GM19372 (cell line): ENCODE results near the gene ALKBH6.
"Not testable (repeated sequence)": the region's sequence is repeated elsewhere in the genome, so short reads cannot be mapped to it uniquely, and the experiment has no call there.

ENCODE experiments used
- ATAC-seq: cut with Tn5 transposase; IDR thresholded peaks from one replicate; pipeline ENCODE4 v1.9.1; 2021; ENCODE audit warnings: mild to moderate bottlenecking, low read depth, moderate library complexity; ENCODE audit not compliant: unreplicated experiment

ALKBH6 gene

GRCh38 chr19:36014012-36014924 is at the start of gene ALKBH6:
TSS of gene ALKBH6 (minus strand) at chr19:36014213. CDS start at chr19:36013397, 816 bp downstream.
- peak; percentile 96 for ATAC-seq

- no peak for ATAC-seq
Measured at GRCh38 chr19:36061367-36061766, 47.4 kb upstream of the ALKBH6 start.

DNA sequence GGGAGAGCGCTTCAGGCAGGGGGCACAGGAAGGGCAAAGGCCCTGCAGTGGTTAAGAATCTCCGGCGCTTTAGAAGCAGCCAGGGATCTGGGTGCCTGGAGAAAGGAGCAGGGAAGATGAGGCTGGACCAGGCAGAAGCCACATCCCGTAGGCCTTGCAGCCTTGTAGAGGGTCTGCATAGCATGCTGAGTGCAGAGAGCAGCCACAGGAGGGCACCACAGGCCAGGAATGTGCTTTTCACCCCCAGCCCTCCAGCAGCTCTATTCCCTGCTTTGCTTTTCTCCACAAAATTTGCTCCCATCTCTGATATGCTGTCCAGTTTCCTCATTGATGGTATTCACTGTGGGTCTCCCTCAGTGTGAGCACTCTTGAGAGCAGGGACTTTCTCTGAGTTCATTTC is 46.4 kb upstream of the ALKBH6 start:
- no peak for ATAC-seq

- ATAC-seq = no peak
Measured at GRCh38 chr19:36059180-36059910, 45.3 kb upstream of the ALKBH6 start.

DNA sequence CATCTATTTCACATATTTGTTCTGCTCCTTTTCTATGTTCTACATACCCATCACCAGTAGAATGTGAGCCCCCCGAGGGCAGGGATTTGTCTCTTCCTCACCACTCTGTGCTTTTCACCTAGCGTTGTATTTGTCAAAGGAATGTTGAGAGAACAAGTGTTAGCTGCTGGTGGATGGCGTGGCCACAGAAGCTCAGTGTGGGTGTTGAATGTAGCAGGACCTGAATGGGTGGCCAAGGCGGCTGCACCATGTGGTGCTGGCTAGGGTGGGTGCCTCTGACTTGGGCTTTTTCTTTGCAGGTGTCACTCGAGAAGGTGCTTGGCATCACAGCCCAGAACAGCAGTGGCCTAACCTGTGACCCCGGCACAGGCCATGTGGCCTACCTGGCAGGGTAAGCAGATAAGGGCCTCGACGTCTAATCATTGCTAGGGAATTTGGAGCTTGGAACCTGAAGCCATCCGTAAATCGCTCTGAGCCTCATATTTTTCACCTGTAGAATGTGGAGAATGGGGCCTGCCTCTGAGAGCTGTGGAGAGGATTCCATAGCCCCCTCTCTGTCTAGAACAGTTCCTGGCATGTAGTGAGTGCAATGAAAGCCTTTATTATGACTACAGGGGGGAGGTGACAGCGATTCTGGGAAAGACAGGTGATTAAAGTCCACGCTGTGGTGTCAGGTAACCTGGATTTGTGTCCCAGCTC is 44.6 kb upstream of the ALKBH6 start:
- ATAC-seq = no peak

DNA sequence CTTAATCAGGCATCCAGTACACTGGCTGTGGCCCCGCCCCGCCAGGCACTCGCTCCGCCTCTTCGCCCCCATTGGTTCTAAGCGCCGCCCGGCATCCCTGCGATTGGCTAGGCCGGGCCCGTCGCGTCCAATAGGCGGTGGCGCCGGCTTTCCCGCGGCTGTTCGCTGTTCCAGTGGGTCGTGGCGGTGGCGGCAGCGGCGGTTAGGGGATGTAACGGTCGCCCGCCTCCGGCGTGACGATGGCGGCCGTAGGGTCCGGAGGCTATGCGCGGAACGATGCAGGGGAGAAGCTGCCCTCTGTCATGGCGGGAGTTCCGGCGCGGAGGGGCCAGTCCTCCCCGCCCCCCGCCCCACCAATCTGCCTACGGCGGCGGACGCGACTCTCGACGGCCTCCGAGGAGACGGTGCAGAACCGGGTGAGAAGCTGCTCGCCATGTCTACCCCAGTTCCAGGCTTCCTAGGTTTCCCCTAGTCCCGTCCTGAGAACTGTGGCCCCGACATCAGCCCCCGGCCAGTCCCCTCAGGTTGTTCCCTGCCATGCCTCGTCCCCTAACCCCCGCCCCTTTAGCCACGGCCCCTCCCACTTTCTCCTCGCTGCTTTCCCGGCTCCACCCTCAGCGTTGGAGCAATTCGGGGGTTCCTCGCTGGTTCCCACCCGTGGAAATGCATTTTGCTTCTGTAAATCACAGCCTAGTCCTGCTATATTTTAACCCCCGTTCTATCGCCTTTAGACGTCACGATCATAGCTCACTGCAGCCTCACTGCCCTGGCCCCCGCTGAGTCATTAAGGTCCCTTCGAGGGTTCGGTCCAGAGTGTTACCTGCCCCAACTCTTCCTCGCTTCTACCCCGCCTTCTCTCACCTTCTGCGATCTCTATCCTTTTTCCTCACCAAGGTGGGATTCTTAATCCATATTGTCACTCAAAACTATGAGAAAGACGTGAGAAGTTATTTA is 41.0 kb upstream of the ALKBH6 start, which contains the start of gene WDR62:
Gene WDR62, plus strand, starts transcription at position 165 of the 954 bp plus-strand sequence. Its CDS starts 75 bp downstream, at position 240.
- ATAC-seq = peak; percentile 64

DNA sequence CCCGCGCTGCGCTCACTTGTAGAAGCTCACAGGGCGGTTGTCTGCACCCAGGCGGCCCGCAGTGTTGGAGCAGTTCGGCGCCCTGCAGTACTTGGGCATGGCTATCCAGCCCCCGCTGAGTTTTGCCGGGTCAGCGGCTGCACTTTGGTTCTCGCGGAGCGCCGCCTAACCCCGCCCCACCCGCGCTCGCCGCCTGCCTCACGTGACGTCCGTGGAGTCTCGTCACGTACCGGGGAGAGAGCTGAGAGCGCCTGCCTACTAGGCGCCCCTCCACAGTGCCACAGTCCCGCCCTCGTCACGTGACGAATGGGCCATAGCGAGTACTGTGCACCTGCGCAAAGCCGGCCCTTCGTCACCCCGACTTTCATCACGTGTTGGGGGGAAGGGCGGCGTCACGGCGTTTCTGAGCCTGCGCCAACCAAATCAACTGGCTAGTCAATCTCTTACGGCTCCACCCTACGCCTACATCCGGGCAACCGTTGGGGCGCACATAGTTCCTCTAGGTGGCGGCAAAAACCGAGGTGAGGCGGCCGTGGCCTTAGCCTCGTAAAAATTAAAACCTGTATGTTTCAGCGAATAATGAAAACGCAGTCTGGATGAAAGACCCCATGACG is 40.2 kb upstream of the ALKBH6 start, which contains the start of gene THAP8:
Gene THAP8, minus strand, starts transcription at position 167 of the 614 bp plus-strand sequence. Its CDS starts 68 bp downstream, at position 99.
- peak; percentile 83 for ATAC-seq

DNA sequence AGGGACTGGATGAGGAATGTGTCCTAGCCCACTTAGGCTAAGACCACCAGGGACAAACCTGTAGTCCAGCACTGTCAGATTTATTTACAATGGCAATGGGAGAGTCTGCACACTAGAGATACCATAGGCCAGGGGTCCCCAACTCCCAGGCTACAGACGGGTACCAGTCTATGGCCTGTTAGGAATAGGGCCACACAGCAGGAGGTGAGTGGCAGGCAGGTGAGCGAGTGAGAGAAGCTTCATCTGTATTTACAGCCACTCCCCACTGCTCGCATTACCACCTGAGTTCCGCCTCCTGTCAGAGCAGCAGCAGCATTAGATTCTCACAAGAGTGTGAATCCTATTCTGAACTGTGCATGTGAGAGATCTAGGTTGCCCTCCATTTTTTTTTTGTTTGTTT is 37.6 kb upstream of the ALKBH6 start:
- ATAC-seq = no peak

DNA sequence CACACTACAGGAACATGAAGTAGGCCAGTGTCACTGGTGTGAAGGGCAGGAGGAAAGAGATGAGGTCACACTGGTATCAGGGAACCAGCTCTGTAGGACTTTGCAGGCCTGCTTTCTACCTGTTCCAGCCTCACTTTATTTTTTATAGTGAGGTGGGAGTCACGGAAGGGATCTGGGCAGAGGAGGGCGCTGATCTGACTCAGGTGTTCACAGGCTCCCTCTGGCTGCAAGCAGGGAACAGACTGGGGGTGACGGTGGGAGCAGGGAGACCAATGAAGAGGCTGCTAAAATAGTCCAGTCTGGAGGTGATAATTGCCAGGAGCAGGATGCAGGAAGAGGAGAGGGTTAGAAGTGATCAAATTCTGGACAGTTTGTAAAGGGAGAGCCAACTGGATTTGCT is 37.2 kb upstream of the ALKBH6 start:
- ATAC-seq = no peak

GRCh38 chr19:36049080-36049698 is 35.2 kb upstream of the ALKBH6 start:
- no peak for ATAC-seq

DNA sequence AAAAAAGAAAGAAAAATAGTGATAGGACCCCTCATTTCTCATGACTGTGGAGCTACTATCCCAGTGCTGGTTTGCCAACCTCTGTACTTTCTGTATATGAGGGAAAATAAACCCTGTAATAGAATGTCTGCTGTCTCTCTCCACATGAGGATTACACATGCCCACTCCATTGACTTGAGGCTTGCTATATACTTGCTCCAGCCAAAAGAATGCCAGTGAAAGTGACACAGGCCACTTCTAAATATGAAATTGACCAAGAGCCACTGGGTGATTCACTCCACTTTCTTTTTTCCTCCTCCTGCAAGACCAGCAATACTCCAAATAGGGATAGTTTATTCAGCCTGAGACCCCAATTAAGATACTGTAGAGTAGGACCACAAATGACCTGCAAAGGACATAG is 33.8 kb upstream of the ALKBH6 start:
- ATAC-seq = no peak

DNA sequence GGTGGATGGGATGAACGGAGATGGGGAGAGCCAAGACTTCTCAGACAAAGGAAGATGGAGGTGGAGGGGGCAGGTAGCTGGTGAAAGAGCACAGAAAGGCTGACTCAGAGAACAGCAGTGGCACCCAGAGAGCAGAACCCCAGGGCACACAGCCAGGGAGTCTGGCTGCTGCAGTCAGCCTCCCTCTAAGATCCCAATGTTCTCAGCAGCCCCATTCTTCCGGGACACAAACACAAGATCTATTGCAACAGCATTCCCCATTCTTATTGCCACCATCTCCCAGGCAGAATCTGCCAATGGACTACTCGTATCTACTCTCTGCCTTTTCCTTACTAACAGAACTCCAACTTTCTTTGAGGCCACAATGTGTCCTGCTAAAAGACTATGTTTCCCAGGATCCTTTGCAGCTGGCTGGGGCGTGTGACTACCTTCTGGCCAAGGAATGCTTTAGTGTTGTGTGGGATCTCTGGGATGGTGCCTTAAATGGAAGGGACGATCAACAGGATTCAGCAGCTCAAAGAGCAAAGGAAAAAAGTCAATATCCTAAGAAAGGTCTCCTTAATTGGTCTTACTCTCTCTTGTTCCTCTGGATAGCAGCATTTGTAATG is 32.5 kb upstream of the ALKBH6 start:
- ATAC-seq = no peak

DNA sequence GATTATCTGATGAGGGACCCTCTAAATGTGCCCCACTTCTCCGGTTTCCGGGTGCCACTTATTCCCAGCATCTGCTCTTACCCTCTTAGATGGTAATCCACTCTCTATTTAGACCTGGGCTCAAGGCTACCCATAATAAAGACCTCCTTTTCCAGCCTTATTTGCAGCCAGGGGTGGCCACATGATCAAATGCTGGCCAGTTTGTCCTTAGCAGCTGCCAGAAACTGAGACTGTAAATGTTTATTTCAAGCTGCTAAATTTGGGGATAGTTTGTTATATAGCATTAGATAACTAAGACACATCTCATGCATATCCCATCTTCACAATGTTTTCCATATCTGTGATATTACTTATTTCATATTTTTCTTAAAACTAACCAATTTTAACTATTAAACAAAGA is 29.9 kb upstream of the ALKBH6 start:
- no peak for ATAC-seq

- no peak for ATAC-seq
Measured at GRCh38 chr19:36041831-36042230, 27.8 kb upstream of the ALKBH6 start.

DNA sequence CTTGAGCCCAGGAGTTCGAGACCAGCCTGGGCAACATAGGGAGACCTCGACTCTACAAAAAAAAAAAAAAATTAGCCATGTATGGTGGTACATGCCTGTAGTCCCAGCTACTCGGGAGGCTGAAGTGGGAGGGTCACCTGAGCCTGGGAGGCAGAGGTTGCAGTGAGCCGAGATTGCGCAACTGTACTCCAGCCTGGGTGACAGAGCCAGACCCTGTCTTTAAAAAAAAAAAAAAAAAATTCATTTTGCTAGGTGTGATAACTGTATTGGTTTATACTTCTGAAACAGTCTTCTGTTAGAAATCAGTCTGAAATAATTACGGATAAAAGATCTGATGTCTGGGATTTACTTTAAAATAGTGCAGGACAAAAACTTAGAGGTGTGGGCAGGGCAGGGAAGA is 27.1 kb upstream of the ALKBH6 start:
- ATAC-seq = not testable (repeated sequence)

DNA sequence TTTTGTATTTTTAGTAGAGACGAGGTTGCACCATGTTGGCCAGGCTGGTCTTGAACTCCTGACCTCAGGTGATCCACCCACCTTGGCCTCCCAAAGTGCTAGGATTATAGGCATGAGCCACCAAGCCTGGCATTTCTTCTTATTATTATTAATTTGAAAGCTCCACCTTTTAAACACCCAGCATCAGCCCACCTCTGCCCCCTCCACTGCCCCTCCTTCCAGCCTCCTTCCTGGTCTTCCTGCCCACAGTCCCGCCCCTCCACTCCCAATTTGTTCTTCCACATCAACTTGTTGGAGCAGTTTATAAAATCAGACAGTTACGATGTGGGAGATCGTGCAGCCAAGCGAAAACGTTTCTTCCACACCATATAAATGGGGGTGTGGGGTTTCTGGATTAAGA is 26.5 kb upstream of the ALKBH6 start:
- no peak for ATAC-seq

- ATAC-seq = no peak
Measured at GRCh38 chr19:36032251-36033104, 18.5 kb upstream of the ALKBH6 start, which contains the start of gene CLIP3. TSS of gene CLIP3 (minus strand) at chr19:36032873. CDS start at chr19:36032357, 516 bp downstream.
